PFSK-1 (cell line): ENCODE data around the gene TMEM94.

ENCODE experiments used
- FOXP2 ChIP-seq: optimal IDR thresholded peaks from 2 replicates; pipeline ENCODE3; 2011; ENCODE audit warnings: borderline replicate concordance, control low read depth, inconsistent platforms; ENCODE audit not compliant: insufficient read depth; ENCODE audit errors: extremely low read length, extremely low read depth
- POLR2AphosphoS5 ChIP-seq: IDR thresholded peaks from 2 replicates; pipeline ENCODE4 v1.6.1; 2012; ENCODE audit warnings: low read depth, mild to moderate bottlenecking, control low read depth, low read length, moderate library complexity
- REST ChIP-seq, 2 experiments: IDR thresholded peaks; 2 replicates each; pipeline versions ENCODE4 v1.6.1 to v1.8.0; 2011 to 2012; ENCODE audit warnings: low read depth in 2 of 2, low read length in 2 of 2, control low read depth in 1 of 2, inconsistent platforms in 1 of 2, mild to moderate bottlenecking in 1 of 2, moderate library complexity in 1 of 2; ENCODE audit not compliant: insufficient read depth in 1 of 2
- SIN3A ChIP-seq: IDR thresholded peaks from 2 replicates; pipeline ENCODE4 v1.6.1; 2012; ENCODE audit warnings: mild to moderate bottlenecking, low read length, moderate library complexity, borderline replicate concordance; ENCODE audit not compliant: insufficient read depth
- TAF1 ChIP-seq: IDR thresholded peaks from 2 replicates; pipeline ENCODE4 v1.6.1; 2012; ENCODE audit warnings: low read length, control low read depth, borderline replicate concordance; ENCODE audit not compliant: insufficient read depth

DNA sequence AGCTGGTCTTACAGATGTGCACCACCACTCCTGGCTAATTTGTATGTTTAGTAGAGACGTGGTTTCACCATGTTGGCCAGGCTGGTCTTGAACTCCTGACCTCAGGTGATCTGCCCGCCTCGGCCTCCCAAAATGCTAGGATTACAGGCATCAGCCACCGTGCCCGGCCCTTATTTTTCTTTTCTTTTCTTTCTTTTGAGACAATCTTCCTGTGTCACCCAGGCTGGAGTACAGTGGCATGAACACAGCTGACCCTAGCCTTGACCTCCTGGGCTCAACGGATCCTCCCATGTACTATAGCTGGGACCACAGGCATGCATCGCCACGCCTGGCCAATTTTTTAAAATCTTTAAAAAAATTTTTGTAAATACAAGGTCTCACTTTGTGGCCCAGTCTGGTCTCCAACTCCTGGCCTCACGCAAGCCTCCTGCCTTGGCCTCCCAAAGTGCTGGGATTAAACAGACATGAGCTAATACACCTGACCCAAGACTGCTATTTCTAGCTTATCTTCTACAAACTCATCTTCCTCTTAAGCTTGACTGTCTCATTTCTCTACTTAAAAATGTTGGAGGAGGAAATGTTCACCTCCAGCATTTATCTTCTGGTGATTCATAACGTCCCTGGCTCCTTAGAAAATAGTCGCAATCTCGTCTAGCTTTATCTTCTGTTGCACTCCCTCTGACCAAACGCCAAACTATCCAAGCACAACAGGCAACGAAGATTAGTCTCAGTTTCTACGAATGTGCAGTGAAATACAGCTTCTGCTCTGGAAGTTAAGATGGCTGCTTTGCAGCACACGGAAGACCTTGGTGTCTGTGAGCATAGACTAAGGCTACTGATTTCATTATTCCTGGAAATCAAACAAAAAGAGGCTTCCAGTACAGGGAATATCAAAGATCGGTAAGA is 8.2 kb upstream of the TMEM94 start:
- TF ChIP-seq POLR2AphosphoS5 (no peak), FOXP2 (no peak), TAF1 (no peak), REST (IDR thresholded peaks at IDR 0.05; ENCODE audit: insufficient read depth in 1 of 2, low read depth in 2 of 2, low read length in 2 of 2) (no peak), SIN3A (no peak)
